Astrocyte (in vitro differentiated cells and primary cell): Measurements from ENCODE around the gene CDKN2B.

Source experiments
- CTCF ChIP-seq: IDR thresholded peaks from 2 replicates; pipeline ENCODE4 v1.5.1; 2011; ENCODE audit warnings: low read depth, mild to moderate bottlenecking, inconsistent platforms, low read length, moderate library complexity; ENCODE audit not compliant: insufficient read depth
- EZH2 ChIP-seq: IDR thresholded peaks from 2 replicates; pipeline ENCODE4 v1.6.1; 2012; ENCODE audit warnings: mild to moderate bottlenecking, low read length, inconsistent platforms; ENCODE audit not compliant: insufficient read depth

- TF ChIP-seq EZH2 = no peak
- TF ChIP-seq CTCF = no peak
Observed at GRCh38 chr9:21983561-21983935, 25.6 kb downstream of the CDKN2B start.
